Chondrocyte (in vitro differentiated cells): ENCODE results near the gene CCDC169. TPM values are rescaled to one million over a fixed set of nuclear protein-coding genes. Genes with fewer than 3 reads are reported as not detected.

Experiments used
- DNase-seq: peaks from one replicate; pipeline ENCODE4 v3.0.0; 2021; ENCODE audit warnings: mixed read lengths, low spot score
- H3K27ac Mint-ChIP-seq: one replicate; pipeline ENCODE4 v1.8.0; 2021; ENCODE audit warnings: mild to moderate bottlenecking, moderate library complexity, mixed read lengths; ENCODE audit not compliant: unreplicated experiment
- H3K27me3 Mint-ChIP-seq: 2 replicates; pipeline ENCODE4 v1.8.0; 2021; ENCODE audit warnings: low read depth, mixed read lengths
- H3K36me3 Mint-ChIP-seq: 2 replicates; pipeline ENCODE4 v1.8.0; 2021; ENCODE audit warnings: low read depth, mixed read lengths
- H3K4me1 Mint-ChIP-seq: 2 replicates; pipeline ENCODE4 v1.8.0; 2021; ENCODE audit warnings: low read depth, mild to moderate bottlenecking, mixed read lengths
- H3K4me3 Mint-ChIP-seq: one replicate; pipeline ENCODE4 v1.8.0; 2021; ENCODE audit warnings: mild to moderate bottlenecking, moderate library complexity, mixed read lengths; ENCODE audit not compliant: unreplicated experiment
- H3K9me3 Mint-ChIP-seq: 2 replicates; pipeline ENCODE4 v1.8.0; 2021; ENCODE audit warnings: low read depth, mixed read lengths
- CTCF ChIP-seq: fragments of 200-600 bp; sonication (generic); IDR thresholded peaks from 2 replicates; pipeline ENCODE4 v1.5.0; 2021; ENCODE audit warnings: antibody characterized with exemption, mild to moderate bottlenecking, moderate library complexity
- total RNA-seq: library from RNA; stranded (reverse); gene quantifications from 3 replicates; pipeline ENCODE4 v1.2.1, GENCODE V29; 2021

CCDC169 gene
- total RNA-seq, 1 donor from 2014 or later = 2.3 TPM

GRCh38 chr13:36251017-36251416 is 46.6 kb downstream of the CCDC169 start:
- no peak for DNase-seq
- Mint-ChIP-seq H3K4me1 (no peaks in the 10 kb centered on the region), H3K27ac (no peak overlapping the region), H3K9me3 (peaks cover 17% of the 10 kb centered on the region), H3K4me3 (no peak overlapping the region), H3K36me3 (peaks cover 8% of the 10 kb centered on the region), H3K27me3 (peaks cover 28% of the 10 kb centered on the region)
- TF ChIP-seq CTCF = no peak

- Mint-ChIP-seq H3K4me1 (no peaks in the 10 kb centered on the region), H3K27ac (no peak overlapping the region), H3K36me3 (peaks cover 10% of the 10 kb centered on the region), H3K9me3 (peaks cover 18% of the 10 kb centered on the region), H3K4me3 (no peak overlapping the region), H3K27me3 (peaks cover 28% of the 10 kb centered on the region)
- no peak for DNase-seq
- no peak for TF ChIP-seq CTCF
Measured at GRCh38 chr13:36248700-36249099, 48.9 kb downstream of the CCDC169 start.

- peaks cover 12% of the 10 kb centered on the region for H3K36me3 Mint-ChIP-seq
- H3K27me3 Mint-ChIP-seq = peaks cover 14% of the 10 kb centered on the region
- H3K27ac Mint-ChIP-seq = no peak overlapping the region
- no peaks in the 10 kb centered on the region for H3K4me1 Mint-ChIP-seq
- peaks cover 18% of the 10 kb centered on the region for H3K9me3 Mint-ChIP-seq
- no peak for DNase-seq
- TF ChIP-seq CTCF = no peak
- H3K4me3 Mint-ChIP-seq = no peak overlapping the region
Measured at GRCh38 chr13:36244990-36245389, 52.6 kb downstream of the CCDC169 start.

- H3K27ac Mint-ChIP-seq = no peak overlapping the region
- no peak for DNase-seq
- H3K36me3 Mint-ChIP-seq = peaks cover 12% of the 10 kb centered on the region
- no peaks in the 10 kb centered on the region for H3K4me1 Mint-ChIP-seq
- H3K4me3 Mint-ChIP-seq = no peak overlapping the region
- H3K9me3 Mint-ChIP-seq = peaks cover 18% of the 10 kb centered on the region
- peaks cover 5% of the 10 kb centered on the region for H3K27me3 Mint-ChIP-seq
- no peak for TF ChIP-seq CTCF
Measured at GRCh38 chr13:36244073-36244472, 53.5 kb downstream of the CCDC169 start.

GRCh38 chr13:36242761-36243160 is 54.9 kb downstream of the CCDC169 start:
- Mint-ChIP-seq H3K36me3 (peaks cover 11% of the 10 kb centered on the region), H3K27ac (no peak overlapping the region), H3K9me3 (peaks cover 17% of the 10 kb centered on the region), H3K27me3 (peaks cover 6% of the 10 kb centered on the region), H3K4me1 (no peaks in the 10 kb centered on the region), H3K4me3 (no peak overlapping the region)
- no peak for TF ChIP-seq CTCF
- DNase-seq = no peak
